ENCODE measurements around the gene C12orf50.
"Not testable (repeated sequence)": the region's sequence is repeated elsewhere in the genome, so short reads cannot be mapped to it uniquely, and the experiment has no call there.

Gene C12orf50

DNA sequence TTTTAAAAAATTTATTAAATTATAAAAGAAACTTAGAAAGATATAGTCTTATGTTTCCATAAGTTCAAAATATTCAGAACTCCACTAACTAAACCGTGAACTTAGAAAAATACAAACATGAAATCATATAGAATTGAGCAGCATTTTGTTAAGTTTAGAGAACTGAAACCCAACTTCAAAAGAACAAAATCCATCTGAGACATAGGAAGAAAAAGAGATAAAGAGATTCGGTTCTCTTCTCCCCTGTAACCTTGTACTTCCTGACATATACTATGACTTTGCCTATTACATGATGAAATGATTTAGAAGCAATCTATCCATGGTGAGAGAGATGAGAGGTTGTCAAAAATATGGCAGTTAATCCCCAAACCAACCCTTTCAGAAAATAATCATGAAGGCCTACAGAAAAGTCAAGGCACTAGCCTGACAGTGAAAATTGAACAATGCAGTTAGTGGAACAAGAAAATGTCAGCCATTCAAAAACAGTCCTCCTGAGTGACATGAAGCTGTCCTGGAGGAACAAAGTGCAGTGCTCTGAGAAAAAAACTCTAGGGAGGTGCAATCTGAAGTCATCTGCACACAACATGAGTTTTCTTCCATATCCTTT is 44.0 kb downstream of the C12orf50 start:
- DNase-seq: no peak

DNA sequence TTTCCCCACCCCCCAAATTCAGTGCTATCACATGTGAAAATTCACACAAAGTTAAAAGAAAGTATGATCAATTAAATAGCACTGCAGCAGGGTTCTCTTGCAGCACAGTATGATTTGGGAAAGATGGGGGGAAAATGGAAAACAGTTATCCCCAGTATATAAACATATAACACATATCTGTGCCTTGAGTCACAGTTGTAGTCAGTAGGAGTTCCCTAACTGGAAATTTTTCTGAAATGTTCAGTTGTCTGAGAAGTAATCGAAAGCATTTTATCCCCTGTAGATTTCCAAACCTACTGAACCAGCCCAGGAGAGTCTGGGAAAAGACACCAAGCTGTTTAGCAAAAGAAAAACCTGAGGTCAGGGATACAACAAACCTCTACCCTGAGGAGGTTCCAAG is 47.0 kb downstream of the C12orf50 start:
- DNase-seq: no peak

DNA sequence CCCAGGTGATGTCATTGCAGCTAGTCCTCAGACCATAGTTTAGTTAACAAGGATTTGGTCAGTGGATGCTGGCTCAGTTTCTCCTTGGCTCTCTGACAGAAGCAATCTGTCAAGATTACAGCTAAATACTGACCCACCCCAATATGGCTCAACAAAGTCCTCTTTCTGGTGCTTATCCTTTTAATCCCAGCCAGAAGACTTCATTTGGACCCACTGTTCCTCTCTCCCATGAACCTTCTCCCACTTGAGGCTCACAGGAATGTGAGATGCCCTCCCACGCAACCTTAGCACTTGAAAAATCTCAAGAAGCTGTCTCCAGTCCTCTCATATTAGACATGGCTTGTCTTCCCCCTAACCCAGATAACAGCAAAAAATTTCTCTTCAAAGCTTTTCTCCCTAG is 47.7 kb downstream of the C12orf50 start:
- DNase-seq: no peak

DNA sequence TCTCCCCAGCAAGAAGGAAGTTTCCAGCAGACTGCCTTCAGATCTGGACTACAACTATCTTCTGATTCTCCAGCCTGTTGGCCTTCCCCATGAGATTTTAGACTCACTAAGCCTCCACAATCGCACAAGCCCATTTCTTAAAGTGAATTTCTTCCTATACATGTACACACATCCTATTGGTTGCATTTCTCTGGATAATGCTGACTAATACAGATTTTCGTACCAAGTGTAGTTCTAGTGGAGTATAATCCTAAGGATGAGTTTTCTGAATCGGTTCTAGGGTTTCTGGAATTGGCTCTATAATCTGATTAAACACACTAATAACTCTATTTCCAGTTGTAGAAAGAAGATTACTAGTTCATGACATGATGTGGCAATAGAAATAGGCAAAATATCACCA is 53.3 kb downstream of the C12orf50 start:
- DNase-seq: no peak

DNA sequence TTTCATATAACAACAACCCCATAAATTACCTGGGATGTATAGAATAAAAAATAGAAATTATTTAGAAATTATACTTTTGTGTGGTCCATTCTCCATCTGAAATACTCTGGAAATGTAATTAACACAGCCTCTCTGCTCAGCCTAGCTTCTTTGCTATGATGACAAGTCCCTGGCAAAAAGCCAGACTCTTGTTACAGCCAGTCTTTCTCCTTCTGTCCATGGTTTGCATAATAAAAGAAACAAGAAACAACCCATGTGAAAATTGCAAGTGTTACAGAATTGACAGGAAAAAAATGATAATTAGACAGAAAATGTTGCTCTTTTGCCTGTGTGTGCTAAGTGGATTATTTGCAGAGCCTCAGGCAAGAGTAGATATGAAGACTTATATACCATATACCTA is 61.3 kb downstream of the C12orf50 start:
- DNase-seq: peak in 2 of 3 experiments; percentile 42 to 90

DNA sequence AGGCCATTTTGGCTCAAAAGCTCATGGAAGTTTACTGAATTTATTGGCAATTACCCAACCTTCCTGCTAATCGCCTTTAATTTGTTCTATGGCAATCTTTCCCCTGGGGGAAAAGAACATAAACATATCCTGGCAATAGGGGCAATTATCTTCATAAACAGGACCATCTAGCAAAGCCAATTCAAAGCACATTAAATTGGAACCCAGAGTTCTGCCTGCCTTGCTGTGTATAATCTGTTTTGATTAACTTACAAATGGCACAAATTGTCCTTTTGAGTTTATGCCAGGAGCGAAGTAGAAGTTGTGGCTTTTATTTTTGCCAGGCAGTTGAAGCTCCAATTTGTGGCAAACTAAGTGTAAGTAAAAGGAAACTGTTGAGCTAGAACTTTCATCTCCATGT is 68.6 kb downstream of the C12orf50 start:
- peak in 2 of 3 experiments; percentile 55 to 90 for DNase-seq

DNA sequence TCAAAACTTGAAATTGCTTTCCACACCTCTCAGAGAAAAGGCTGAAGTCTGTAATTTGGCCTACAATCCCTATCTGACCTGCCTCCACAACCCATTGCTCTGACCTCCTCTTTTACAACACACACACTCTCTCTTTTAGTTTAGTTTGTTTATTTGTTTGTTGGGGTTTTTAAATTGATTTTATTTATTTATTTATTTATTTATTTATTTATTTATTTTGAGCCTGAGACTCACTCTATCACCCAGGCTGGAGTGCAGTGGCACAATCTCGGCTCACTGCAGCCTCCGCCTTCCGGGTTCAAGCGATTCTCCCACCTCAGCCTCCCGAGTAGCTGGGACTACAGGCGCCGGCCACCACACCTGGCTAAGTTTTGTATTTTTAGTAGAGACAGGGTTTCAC is 75.2 kb downstream of the C12orf50 start:
- DNase-seq: not testable (repeated sequence)

DNA sequence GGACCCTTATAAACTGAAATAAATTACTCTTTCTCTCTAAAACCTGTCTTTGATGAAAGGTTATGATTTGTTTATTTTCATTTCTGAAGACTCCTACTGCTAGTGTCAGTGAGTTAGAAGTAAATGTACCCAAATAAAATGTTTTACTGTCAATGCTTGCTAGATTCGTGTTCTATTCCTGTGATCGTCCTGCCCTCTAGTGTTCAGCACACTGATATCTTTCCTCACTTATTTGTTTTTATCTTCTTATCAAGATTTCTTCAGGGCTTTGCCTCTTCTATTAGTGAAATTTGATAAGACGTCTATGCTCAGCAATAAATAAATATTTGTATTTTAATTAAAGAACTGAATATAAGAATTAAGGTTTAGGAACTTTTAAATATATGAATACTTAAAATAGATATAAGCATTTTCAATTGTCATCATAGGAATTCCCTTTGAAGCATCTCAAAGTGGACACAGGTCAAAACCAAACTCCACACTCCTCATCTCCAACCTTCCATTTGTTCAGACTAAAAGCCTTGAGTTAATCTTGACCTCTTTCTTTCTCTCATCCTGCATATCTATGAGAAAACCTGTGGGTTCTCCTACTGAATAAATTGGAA is 75.8 kb downstream of the C12orf50 start:
- DNase-seq: peak; percentile 15 to 78 (median 35)

DNA sequence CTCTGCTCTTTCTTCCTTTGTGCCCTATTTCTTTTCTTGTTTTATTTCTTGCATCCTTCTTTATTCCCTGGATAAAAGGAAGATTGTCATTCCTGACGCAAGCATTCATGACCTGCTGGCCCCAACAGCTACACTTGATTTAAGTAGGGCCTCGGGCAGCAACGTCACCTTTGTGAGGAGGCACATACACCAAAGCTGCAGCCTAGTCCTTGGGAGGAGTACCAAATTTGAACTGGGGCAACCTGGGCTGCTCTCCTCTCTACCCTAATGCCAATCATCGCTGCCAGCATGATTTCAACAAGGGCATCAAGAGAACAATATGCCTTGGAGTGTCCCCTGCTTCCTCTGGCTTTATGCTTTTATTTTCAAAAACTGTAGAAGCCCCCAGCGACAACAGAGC is 76.4 kb downstream of the C12orf50 start:
- peak in 1 of 3 experiments; percentile 35 for DNase-seq

DNA sequence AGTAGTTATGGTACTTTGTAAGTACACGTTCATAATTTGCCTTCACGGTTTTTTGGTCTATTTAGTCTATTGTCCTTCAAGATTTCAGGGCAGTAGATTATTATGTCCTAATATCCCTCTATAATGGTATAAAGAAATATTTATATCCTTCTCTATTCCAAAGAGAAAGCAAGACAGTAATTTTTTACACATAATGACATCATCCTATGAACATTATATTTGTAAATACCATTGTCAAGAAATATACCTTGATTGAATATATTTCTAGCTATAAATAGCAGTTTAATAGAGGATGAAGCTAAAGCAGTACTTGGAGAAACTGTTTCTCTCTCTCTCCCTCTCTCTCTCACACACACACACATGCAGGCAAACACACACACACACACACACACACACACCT is 77.0 kb downstream of the C12orf50 start:
- DNase-seq: no peak

DNA sequence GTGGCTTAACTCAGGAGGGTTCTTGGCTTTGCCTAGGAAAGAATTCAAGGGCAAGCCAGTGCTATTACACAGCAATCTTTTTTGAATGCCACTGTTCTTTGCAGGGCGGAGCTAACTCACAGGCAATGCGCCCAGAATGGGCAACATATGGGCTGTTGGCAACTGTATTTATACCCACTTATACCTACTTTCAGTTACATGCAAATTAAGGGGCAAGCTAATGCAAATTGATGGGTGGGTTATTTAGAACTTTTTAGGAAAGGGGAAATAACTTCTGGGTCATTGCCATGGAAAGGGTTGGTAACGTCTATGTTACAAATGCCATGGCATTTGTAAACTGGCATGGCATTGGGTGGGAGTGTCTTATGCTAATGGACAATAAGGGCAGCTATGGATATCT is 85.4 kb downstream of the C12orf50 start:
- no peak for DNase-seq

DNA sequence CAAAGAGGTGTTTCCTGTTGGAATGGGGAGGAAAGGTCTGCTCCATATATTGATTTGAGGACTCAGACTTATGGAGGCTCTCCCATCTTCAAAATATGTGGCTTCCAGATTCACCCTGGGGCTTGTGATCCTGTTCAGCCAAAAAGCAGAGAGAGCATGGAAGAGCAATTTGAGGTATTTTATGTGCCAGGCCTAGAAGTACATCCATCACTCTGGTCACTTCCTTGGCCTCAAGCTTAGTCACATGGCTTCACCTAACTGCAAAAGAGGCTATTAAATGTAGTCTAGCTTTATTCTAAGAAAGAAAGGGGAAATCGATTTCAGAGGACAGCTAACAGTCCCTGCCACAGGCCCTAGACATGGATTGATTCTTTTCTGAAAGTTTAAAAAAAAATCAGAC is 86.2 kb downstream of the C12orf50 start:
- DNase-seq: no peak

DNA sequence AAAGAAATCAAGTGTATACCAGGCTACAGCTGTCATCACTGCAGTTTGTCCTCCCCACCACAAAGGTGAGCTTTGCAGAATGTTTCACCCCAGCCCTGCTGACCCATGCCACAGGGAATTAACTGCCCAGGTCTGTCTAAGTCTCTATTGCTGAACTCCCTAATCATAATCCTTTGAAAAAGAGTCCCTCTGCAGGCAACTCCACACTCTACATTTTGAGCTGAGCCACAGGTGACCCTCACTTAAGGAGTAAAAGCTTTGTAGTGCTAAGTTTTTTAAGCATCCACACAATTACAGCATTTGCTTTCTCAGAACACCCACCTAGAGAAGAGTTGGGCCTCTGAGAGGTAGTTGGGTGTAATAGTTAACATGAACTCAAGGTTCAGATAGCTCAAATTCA is 90.0 kb downstream of the C12orf50 start:
- DNase-seq: no peak

DNA sequence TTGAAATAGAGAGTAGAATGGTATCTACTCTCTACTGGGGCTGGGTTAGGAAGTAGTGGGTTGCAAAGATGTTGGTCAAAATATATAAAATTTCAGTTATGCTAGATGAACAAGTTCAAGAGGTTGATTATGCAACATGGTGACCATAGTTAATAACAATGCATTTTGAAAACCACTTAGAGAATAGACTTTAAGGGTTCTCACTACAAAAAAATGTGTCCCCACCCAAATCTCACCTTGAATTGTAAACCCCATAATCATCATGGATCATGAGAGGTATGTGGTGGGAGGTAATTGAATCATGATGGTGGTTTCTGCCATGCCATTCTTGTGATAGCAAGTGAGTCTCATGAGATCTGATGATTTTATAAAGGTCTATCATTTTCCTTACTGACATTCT is 94.0 kb downstream of the C12orf50 start:
- DNase-seq: no peak

DNA sequence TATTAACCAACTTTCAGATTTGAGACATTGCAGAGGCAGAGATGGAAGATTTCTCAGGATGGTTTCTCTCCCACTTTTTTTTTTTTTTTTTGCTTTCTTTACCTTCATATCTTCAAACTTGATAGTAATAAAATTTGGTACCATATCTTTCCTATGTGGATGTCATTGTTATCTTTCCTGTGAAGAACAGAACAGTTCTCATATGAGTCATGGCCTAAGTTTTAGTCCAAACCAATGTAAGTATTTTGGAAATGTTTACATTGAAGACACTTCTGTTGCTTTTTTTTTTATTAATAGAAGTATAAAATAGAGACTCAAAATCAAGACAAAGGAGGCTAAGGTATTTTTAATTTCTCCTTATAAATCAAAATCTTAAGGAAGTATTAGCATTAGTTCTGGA is 95.2 kb downstream of the C12orf50 start:
- DNase-seq: no peak

DNA sequence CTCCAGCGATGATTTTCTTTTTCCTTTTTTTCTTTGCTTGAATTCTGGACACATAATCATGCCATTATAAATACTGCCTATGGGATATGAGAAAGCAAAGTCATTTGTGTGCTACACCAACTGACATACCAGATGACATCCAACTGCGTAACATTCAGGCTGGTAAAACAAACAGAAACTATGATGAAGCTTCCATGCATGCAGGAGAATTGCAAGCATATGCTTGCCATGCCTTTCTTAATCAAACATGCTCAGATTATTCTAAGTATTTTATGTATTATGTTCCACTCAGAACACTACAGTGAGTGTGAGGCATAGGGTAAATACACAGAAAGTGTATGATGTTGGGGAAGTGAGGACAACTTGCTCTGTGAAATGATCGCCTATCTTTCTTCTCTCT is 97.4 kb downstream of the C12orf50 start:
- no peak for DNase-seq

DNA sequence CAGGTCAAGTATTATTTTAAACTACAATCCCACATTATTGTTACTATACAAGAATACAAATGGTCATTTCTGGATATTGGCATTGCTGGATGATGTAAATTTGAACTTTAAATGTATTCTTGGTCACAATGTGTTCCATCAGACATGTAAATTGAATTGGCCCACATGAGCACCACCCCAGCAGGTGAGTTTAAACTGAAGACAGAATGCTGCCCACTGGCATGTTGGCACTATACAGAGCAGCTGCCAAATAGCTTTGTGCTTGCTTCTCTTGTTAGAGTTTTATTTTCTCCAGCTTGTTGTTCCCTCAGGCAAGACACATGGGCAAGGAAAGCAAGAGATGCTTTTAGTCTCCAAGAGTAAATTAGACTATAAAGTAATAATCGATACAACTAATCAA is 98.6 kb downstream of the C12orf50 start:
- DNase-seq: no peak

All from NCI-H1417 (cell line).